Measurements from ENCODE around the gene SIRT5.
A peak's percentile ranks its signal among the peaks of the same experiment; 100 is the strongest.

SIRT5 gene

GRCh38 chr6:13574571-13575376 is at the start of gene SIRT5:
SIRT5 (plus strand) TSS chr6:13574601; CDS start chr6:13584111, 9,510 bp downstream.
- peak; percentile 92 for DNase-seq (ENCODE audit: low read depth, low spot score)

GRCh38 chr6:13524801-13525508 is 49.4 kb upstream of the SIRT5 start:
- DNase-seq (ENCODE audit: low read depth, low spot score): peak; percentile 11

GRCh38 chr6:13526357-13526726 is 48.1 kb upstream of the SIRT5 start:
- no peak for DNase-seq (ENCODE audit: low read depth, low spot score)

GRCh38 chr6:13526727-13527670 is 47.4 kb upstream of the SIRT5 start:
- DNase-seq (ENCODE audit: low read depth, low spot score): no peak

- DNase-seq (ENCODE audit: low read depth, low spot score): no peak
These were observed 46.7 kb upstream of the SIRT5 start for GRCh38 chr6:13527671-13528056.

GRCh38 chr6:13528232-13528631 is 46.2 kb upstream of the SIRT5 start:
- no peak for DNase-seq (ENCODE audit: low read depth, low spot score)

GRCh38 chr6:13528777-13529343 is 45.5 kb upstream of the SIRT5 start:
- DNase-seq (ENCODE audit: low read depth, low spot score): peak; percentile 18

- DNase-seq (ENCODE audit: low read depth, low spot score): peak; percentile 56
These were observed 42.4 kb upstream of the SIRT5 start for GRCh38 chr6:13531956-13532355.

GRCh38 chr6:13534536-13534935 is 39.9 kb upstream of the SIRT5 start:
- no peak for DNase-seq (ENCODE audit: low read depth, low spot score)

- DNase-seq (ENCODE audit: low read depth, low spot score): no peak
These were observed 39.1 kb upstream of the SIRT5 start for GRCh38 chr6:13535306-13535705.

- no peak for DNase-seq (ENCODE audit: low read depth, low spot score)
These were observed 37.4 kb upstream of the SIRT5 start for GRCh38 chr6:13536796-13537526.

GRCh38 chr6:13537527-13537897 is 36.9 kb upstream of the SIRT5 start:
- no peak for DNase-seq (ENCODE audit: low read depth, low spot score)

- DNase-seq (ENCODE audit: low read depth, low spot score): no peak
These were observed 36.3 kb upstream of the SIRT5 start for GRCh38 chr6:13538084-13538483.

GRCh38 chr6:13538600-13538999 is 35.8 kb upstream of the SIRT5 start:
- no peak for DNase-seq (ENCODE audit: low read depth, low spot score)

- DNase-seq (ENCODE audit: low read depth, low spot score): no peak
These were observed 34.8 kb upstream of the SIRT5 start for GRCh38 chr6:13539572-13539971.

GRCh38 chr6:13541496-13541895 is 32.9 kb upstream of the SIRT5 start:
- no peak for DNase-seq (ENCODE audit: low read depth, low spot score)

- DNase-seq (ENCODE audit: low read depth, low spot score): no peak
These were observed 29.8 kb upstream of the SIRT5 start for GRCh38 chr6:13544454-13545186.

- no peak for DNase-seq (ENCODE audit: low read depth, low spot score)
These were observed 28.5 kb upstream of the SIRT5 start for GRCh38 chr6:13545885-13546284.

GRCh38 chr6:13548500-13549210 is 25.7 kb upstream of the SIRT5 start:
- peak; percentile 19 for DNase-seq (ENCODE audit: low read depth, low spot score)

- no peak for DNase-seq (ENCODE audit: low read depth, low spot score)
These were observed 23.7 kb upstream of the SIRT5 start for GRCh38 chr6:13550656-13551055.
